ENCODE data around the gene AGFG1. TPM values are rescaled to one million over a fixed set of nuclear protein-coding genes. Genes with fewer than 3 reads are reported as not detected.

AGFG1 gene
- total RNA-seq, 4 donors from 2014 or later, result 55.1 to 75.6 (median 61.5) TPM

DNA sequence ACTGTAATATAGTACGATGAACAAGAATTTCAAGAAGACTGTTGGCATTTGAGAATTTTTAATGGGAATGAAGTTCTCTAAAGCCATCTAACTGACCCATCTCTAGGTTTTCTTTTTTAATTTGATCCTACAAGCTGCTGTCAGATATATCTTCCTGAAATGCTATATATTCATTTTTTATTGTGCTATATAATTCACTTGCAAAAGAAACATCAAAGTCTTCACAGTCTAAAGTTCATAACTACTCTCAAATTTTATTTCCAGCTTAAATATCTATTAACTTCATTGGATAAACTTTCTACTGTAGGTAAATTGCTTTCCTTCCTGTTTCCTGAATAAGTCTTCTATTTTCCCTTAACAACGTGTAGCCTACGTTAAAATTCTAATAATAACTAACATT, 130.4 kb downstream of the AGFG1 start:
- intact Hi-C loops (cut with DNase I; ENCODE audit: low total_unique reads), result no loop called here
- no peak for ATAC-seq

GRCh38 chr2:227606476-227606875, 134.5 kb downstream of the AGFG1 start:
- no peak for DNase-seq
- Histone ChIP-seq H3K9me3 (no peaks in the 10 kb centered on the region), H3K36me3 (no peaks in the 10 kb centered on the region), H3K4me3 (no peak overlapping the region), H3K27me3 (no peaks in the 10 kb centered on the region), H3K4me1 (no peaks in the 10 kb centered on the region), H3K27ac (no peak overlapping the region)
- intact Hi-C loops (cut with DNase I; ENCODE audit: low total_unique reads) (no loop called here), in situ Hi-C loops (cut with MboI; ENCODE audit: low sequenced_read_pairs in 4 of 4) (no loop called here)
- no peak for ATAC-seq
- no peak for TF ChIP-seq POLR2A (IDR thresholded peaks at IDR 0.05)
- no peak for TF ChIP-seq CTCF (IDR thresholded peaks at IDR 0.05 in 4 of 5, conservative IDR thresholded peaks at IDR 0.05 in 1 of 5)

More for the DNA sequence above, 130.4 kb downstream of the AGFG1 start:
- Histone ChIP-seq H3K4me1 (no peaks in the 10 kb centered on the region), H3K4me3 (no peak overlapping the region), H3K27me3 (no peaks in the 10 kb centered on the region), H3K27ac (no peak overlapping the region), H3K9me3 (no peaks in the 10 kb centered on the region), H3K36me3 (no peaks in the 10 kb centered on the region)
- no peak for TF ChIP-seq CTCF (IDR thresholded peaks at IDR 0.05 in 4 of 5, conservative IDR thresholded peaks at IDR 0.05 in 1 of 5)
- no peak for TF ChIP-seq POLR2A (IDR thresholded peaks at IDR 0.05)
- DNase-seq, result no peak
- in situ Hi-C loops (cut with MboI; ENCODE audit: low sequenced_read_pairs in 4 of 4), result no loop called here

GRCh38 chr2:227607941-227608340, 136.0 kb downstream of the AGFG1 start:
- no peak for ATAC-seq
- no peak for TF ChIP-seq POLR2A (IDR thresholded peaks at IDR 0.05)
- no peak for TF ChIP-seq CTCF (IDR thresholded peaks at IDR 0.05 in 4 of 5, conservative IDR thresholded peaks at IDR 0.05 in 1 of 5)
- intact Hi-C loops (cut with DNase I; ENCODE audit: low total_unique reads), result no loop called here

GRCh38 chr2:227608561-227609338, 136.8 kb downstream of the AGFG1 start:
- intact Hi-C loops (cut with DNase I; ENCODE audit: low total_unique reads) (no loop called here), in situ Hi-C loops (cut with MboI; ENCODE audit: low sequenced_read_pairs in 4 of 4) (no loop called here)
- no peaks in the 10 kb centered on the region for H3K27me3 ChIP-seq
- no peak overlapping the region for H3K4me3 ChIP-seq
- DNase-seq, result no peak
- no peak for TF ChIP-seq CTCF (IDR thresholded peaks at IDR 0.05 in 4 of 5, conservative IDR thresholded peaks at IDR 0.05 in 1 of 5)
- TF ChIP-seq POLR2A (IDR thresholded peaks at IDR 0.05), result no peak
- H3K4me1 ChIP-seq, result no peaks in the 10 kb centered on the region
- no peak overlapping the region for H3K27ac ChIP-seq
- ATAC-seq, result no peak
- H3K9me3 ChIP-seq, result no peaks in the 10 kb centered on the region
- H3K36me3 ChIP-seq, result no peaks in the 10 kb centered on the region

More at GRCh38 chr2:227607941-227608340, 136.0 kb downstream of the AGFG1 start:
- no peak overlapping the region for H3K4me3 ChIP-seq
- H3K36me3 ChIP-seq, result no peaks in the 10 kb centered on the region
- H3K4me1 ChIP-seq, result no peaks in the 10 kb centered on the region
- no peak for DNase-seq
- no peaks in the 10 kb centered on the region for H3K27me3 ChIP-seq
- no peak overlapping the region for H3K27ac ChIP-seq
- H3K9me3 ChIP-seq, result no peaks in the 10 kb centered on the region
- in situ Hi-C loops (cut with MboI; ENCODE audit: low sequenced_read_pairs in 4 of 4), result no loop called here

Measured in gastrocnemius medialis (tissue), 4 donors.